Gastroesophageal sphincter (tissue), 3 donors: Measurements from ENCODE around the gene SERPINB10.

ENCODE experiments used
- CTCF ChIP-seq, 4 experiments: fragments of 200-600 bp in 2 of 4; fragments of 450-650 bp in 2 of 4; sonication (generic) in 1 of 4; IDR thresholded peaks; one replicate each; pipeline ENCODE4 v1.5.1; 2017 to 2019; ENCODE audit warnings: antibody characterized with exemption in 4 of 4, mild to moderate bottlenecking in 2 of 4, moderate library complexity in 2 of 4
- EP300 ChIP-seq: sonication (generic); formaldehyde crosslinking; IDR thresholded peaks from one replicate; pipeline ENCODE4 v1.6.1; 2017; ENCODE audit warnings: antibody characterized with exemption, mild to moderate bottlenecking
- POLR2A ChIP-seq, 2 donors: fragments of 450-650 bp; IDR thresholded peaks; one replicate each; pipeline ENCODE4 v1.6.1; 2017; ENCODE audit warnings: antibody characterized with exemption in 2 of 2, mild to moderate bottlenecking in 2 of 2, moderate library complexity in 1 of 2
- POLR2AphosphoS5 ChIP-seq: sonication (generic); formaldehyde crosslinking; IDR thresholded peaks from one replicate; pipeline ENCODE4 v1.6.1; 2017; ENCODE audit warnings: antibody characterized with exemption

GRCh38 chr18:63947051-63947790 lies 39.5 kb downstream of the SERPINB10 start:
- no peak for TF ChIP-seq POLR2A (IDR thresholded peaks at IDR 0.05)
- TF ChIP-seq CTCF (IDR thresholded peaks at IDR 0.05): no peak
- no peak for TF ChIP-seq POLR2AphosphoS5
- TF ChIP-seq EP300: no peak
